Choroid plexus epithelial cell (primary cell): Measurements from ENCODE around the gene ALG11.

Experiments
- DNase-seq: peaks from one replicate; pipeline ENCODE4 v3.0.0-alpha.2; 2010; ENCODE audit warnings: low read depth
- H3K4me3 ChIP-seq: 2 replicates; pipeline ENCODE4 v1.5.1; 2011; ENCODE audit warnings: low read depth, mild to moderate bottlenecking, control low read depth, low read length, moderate library complexity
- CTCF ChIP-seq: conservative IDR thresholded peaks from 2 replicates; pipeline ENCODE4 v1.5.1; 2011; ENCODE audit warnings: low read depth, mild to moderate bottlenecking, control low read depth, inconsistent platforms, low read length, moderate library complexity

Gene ALG11

GRCh38 chr13:51988988-51989618, 23.1 kb upstream of the ALG11 start:
- no peak overlapping the region for H3K4me3 ChIP-seq
- no peak for TF ChIP-seq CTCF
- DNase-seq, result no peak

GRCh38 chr13:51993713-51994112, 18.5 kb upstream of the ALG11 start:
- TF ChIP-seq CTCF, result no peak
- H3K4me3 ChIP-seq, result no peak overlapping the region
- no peak for DNase-seq

- H3K4me3 ChIP-seq, result no peak overlapping the region
- no peak for TF ChIP-seq CTCF
- DNase-seq, result no peak
These were observed 16.3 kb upstream of the ALG11 start for GRCh38 chr13:51995677-51996551.

GRCh38 chr13:51996641-51997040, 15.6 kb upstream of the ALG11 start:
- no peak overlapping the region for H3K4me3 ChIP-seq
- TF ChIP-seq CTCF, result no peak
- DNase-seq, result no peak

GRCh38 chr13:51997186-51997585, 15.0 kb upstream of the ALG11 start:
- no peak overlapping the region for H3K4me3 ChIP-seq
- no peak for DNase-seq
- no peak for TF ChIP-seq CTCF

GRCh38 chr13:51997641-51998330, 14.4 kb upstream of the ALG11 start:
- DNase-seq, result peak; percentile 28
- no peak for TF ChIP-seq CTCF
- no peak overlapping the region for H3K4me3 ChIP-seq
